H1 (cell line): Measurements from ENCODE around the gene NOS1AP.

Source experiments
- CTCF ChIP-seq, 3 experiments: IDR thresholded peaks; 1 replicate in 2 of 3; 2 replicates in 1 of 3; pipeline versions ENCODE4 v1.5.1 to v1.6.1; 2011; ENCODE audit warnings: low read length in 3 of 3, mild to moderate bottlenecking in 3 of 3, inconsistent platforms in 2 of 3, low read depth in 1 of 3, moderate library complexity in 1 of 3; ENCODE audit not compliant: insufficient read depth in 1 of 3; ENCODE audit errors: control extremely low read depth in 1 of 3
- E2F6 ChIP-seq: IDR thresholded peaks from 2 replicates; pipeline ENCODE4 v1.6.1; 2012; ENCODE audit warnings: inconsistent platforms
- EP300 ChIP-seq, 2 experiments: IDR thresholded peaks; 1 replicate in 1 of 2; 2 replicates in 1 of 2; pipeline ENCODE4 v1.6.1; 2011 to 2012; ENCODE audit warnings: low read depth in 2 of 2, low read length in 2 of 2, mild to moderate bottlenecking in 2 of 2, borderline replicate concordance in 1 of 2, inconsistent platforms in 1 of 2, moderate library complexity in 1 of 2
- MAFK ChIP-seq: IDR thresholded peaks from 2 replicates; pipeline ENCODE4 v1.6.1; 2012; ENCODE audit warnings: low read depth, mild to moderate bottlenecking, improper control_type of control experiment, low read length
- POLR2A ChIP-seq, 2 experiments: IDR thresholded peaks; 1 replicate in 1 of 2; 2 replicates in 1 of 2; pipeline ENCODE4 v1.6.1; 2011; ENCODE audit warnings: low read depth in 2 of 2, low read length in 2 of 2, mild to moderate bottlenecking in 2 of 2; ENCODE audit errors: control extremely low read depth in 1 of 2
- POLR2AphosphoS5 ChIP-seq: IDR thresholded peaks from 2 replicates; pipeline ENCODE4 v1.6.1; 2011; ENCODE audit warnings: low read depth, low read length

- no peak for TF ChIP-seq POLR2A (IDR thresholded peaks at IDR 0.05; ENCODE audit: control extremely low read depth in 1 of 2, low read depth in 2 of 2, low read length in 2 of 2)
- no peak for TF ChIP-seq CTCF (IDR thresholded peaks at IDR 0.05; ENCODE audit: control extremely low read depth in 1 of 3, insufficient read depth in 1 of 3, low read depth in 1 of 3, low read length in 3 of 3)
- no peak for TF ChIP-seq POLR2AphosphoS5
- no peak for TF ChIP-seq EP300 (IDR thresholded peaks at IDR 0.05; ENCODE audit: borderline replicate concordance in 1 of 2, low read depth in 2 of 2, low read length in 2 of 2)
- TF ChIP-seq E2F6 = no peak
- no peak for TF ChIP-seq MAFK
Observed at GRCh38 chr1:162187687-162188276, 118.3 kb downstream of the NOS1AP start.
